ENCODE data around the gene DGCR6. TPM values are rescaled to one million over a fixed set of nuclear protein-coding genes. Genes with fewer than 3 reads are reported as not detected.
"Not testable (repeated sequence)": the region's sequence is repeated elsewhere in the genome, so short reads cannot be mapped to it uniquely, and the experiment has no call there.

DGCR6 gene
- total RNA-seq, 4 donors from 2014 or later = 0.84 to 12.8 (median 3.7) TPM

DNA sequence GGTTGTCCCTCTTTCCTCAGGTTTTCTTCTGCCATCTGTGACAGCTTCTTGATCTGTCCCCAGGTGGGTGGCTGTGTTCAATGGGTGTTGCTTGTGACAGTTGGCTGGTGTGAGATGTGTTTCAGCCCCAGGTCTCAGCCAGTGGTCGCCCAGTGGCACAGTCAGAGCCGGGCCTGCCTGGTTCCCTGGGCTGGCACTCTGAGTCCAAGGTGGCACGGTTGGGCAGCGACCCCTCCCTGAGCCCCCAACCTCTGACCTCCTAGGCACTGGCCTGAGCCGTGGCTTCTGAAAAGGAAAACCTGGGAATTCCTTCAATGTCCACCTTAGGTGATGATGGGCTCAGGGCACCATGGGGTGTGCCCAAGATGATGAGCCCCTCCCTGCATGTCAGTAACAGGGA is 44.0 kb downstream of the DGCR6 start:
- ATAC-seq (ENCODE audit: low FRiP score) = no peak
- TF ChIP-seq, protein P1, sequence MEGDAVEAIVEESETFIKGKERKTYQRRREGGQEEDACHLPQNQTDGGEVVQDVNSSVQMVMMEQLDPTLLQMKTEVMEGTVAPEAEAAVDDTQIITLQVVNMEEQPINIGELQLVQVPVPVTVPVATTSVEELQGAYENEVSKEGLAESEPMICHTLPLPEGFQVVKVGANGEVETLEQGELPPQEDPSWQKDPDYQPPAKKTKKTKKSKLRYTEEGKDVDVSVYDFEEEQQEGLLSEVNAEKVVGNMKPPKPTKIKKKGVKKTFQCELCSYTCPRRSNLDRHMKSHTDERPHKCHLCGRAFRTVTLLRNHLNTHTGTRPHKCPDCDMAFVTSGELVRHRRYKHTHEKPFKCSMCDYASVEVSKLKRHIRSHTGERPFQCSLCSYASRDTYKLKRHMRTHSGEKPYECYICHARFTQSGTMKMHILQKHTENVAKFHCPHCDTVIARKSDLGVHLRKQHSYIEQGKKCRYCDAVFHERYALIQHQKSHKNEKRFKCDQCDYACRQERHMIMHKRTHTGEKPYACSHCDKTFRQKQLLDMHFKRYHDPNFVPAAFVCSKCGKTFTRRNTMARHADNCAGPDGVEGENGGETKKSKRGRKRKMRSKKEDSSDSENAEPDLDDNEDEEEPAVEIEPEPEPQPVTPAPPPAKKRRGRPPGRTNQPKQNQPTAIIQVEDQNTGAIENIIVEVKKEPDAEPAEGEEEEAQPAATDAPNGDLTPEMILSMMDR (IDR thresholded peaks at IDR 0.05) = no peak

GRCh38 chr22:18952022-18952421 is 45.9 kb downstream of the DGCR6 start:
- TF ChIP-seq, protein P1 (IDR thresholded peaks at IDR 0.05) = no peak
- ATAC-seq (ENCODE audit: low FRiP score) (no peak), DNase-seq (ENCODE audit: low spot score) (no peak)

More for the DNA sequence above, 44.0 kb downstream of the DGCR6 start:
- no peak for DNase-seq (ENCODE audit: low spot score)

- not testable (repeated sequence) for ATAC-seq (ENCODE audit: low FRiP score)
- peak; percentile 13 for DNase-seq (ENCODE audit: low spot score)
Observed at GRCh38 chr22:18953128-18953527, 47.0 kb downstream of the DGCR6 start.

- ATAC-seq (ENCODE audit: low FRiP score) = peak; percentile 88
- DNase-seq (ENCODE audit: low spot score) = peak; percentile 68
Observed at GRCh38 chr22:18954303-18954989, 48.3 kb downstream of the DGCR6 start.

GRCh38 chr22:18954990-18955571 is 49.0 kb downstream of the DGCR6 start:
- no peak for ATAC-seq (ENCODE audit: low FRiP score)
- TF ChIP-seq, protein P1 (IDR thresholded peaks at IDR 0.05) = no peak

DNA sequence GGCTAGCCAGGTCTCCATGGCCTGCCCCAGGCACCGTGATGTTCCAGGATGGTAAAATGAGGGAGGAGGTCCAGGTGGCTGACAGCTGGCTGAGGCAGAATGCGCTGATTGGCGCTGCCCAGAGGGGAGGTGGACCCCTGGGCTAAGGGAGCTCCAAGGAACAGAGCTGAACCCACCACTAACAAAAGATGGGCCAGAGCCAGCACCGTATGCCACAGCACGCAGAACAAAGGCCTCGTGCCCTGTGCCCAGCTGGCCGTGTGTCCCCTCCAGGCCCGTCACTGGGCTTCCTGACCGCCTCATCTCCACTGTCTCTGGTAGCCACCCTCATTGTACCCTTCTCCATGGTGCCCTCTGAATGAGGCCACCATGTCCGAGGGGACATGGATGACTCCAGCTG is 49.6 kb downstream of the DGCR6 start:
- no peak for DNase-seq (ENCODE audit: low spot score)
- ATAC-seq (ENCODE audit: low FRiP score) = no peak
- TF ChIP-seq, protein P1 (IDR thresholded peaks at IDR 0.05) = no peak

More at GRCh38 chr22:18954990-18955571, 49.0 kb downstream of the DGCR6 start:
- DNase-seq (ENCODE audit: low spot score) = no peak

GRCh38 chr22:18956121-18956895 is 50.2 kb downstream of the DGCR6 start:
- not testable (repeated sequence) for ATAC-seq (ENCODE audit: low FRiP score); DNase-seq (ENCODE audit: low spot score)

- DNase-seq (ENCODE audit: low spot score); ATAC-seq (ENCODE audit: low FRiP score): not testable (repeated sequence)
Observed at GRCh38 chr22:18956956-18957355, 50.8 kb downstream of the DGCR6 start.

GRCh38 chr22:18957621-18958320 is 51.7 kb downstream of the DGCR6 start:
- not testable (repeated sequence) for DNase-seq (ENCODE audit: low spot score); ATAC-seq (ENCODE audit: low FRiP score)

GRCh38 chr22:18958321-18958705 is 52.2 kb downstream of the DGCR6 start:
- not testable (repeated sequence) for ATAC-seq (ENCODE audit: low FRiP score); DNase-seq (ENCODE audit: low spot score)

DNA sequence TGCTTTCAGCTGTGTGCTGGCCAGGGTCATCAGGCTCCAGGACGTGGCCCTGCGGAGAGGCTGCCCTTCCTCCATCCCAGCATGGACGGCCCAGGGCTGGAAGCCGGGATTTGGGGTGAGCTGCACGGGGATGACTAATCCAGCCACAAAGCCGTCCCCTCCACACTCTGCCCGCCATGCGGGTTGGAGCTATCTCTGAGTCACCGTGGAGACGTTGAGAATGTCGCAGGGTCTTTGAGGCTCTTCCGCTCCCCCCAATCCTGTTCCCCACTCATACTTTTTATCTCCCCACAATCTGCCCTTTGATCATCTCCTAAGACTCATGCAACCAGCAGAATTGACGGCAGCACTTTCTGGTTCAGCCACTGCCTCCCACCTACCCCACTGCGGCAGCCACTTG is 52.6 kb downstream of the DGCR6 start:
- not testable (repeated sequence) for ATAC-seq (ENCODE audit: low FRiP score); DNase-seq (ENCODE audit: low spot score)

- ATAC-seq (ENCODE audit: low FRiP score); DNase-seq (ENCODE audit: low spot score): not testable (repeated sequence)
Observed at GRCh38 chr22:18959266-18959665, 53.1 kb downstream of the DGCR6 start.

- not testable (repeated sequence) for DNase-seq (ENCODE audit: low spot score); ATAC-seq (ENCODE audit: low FRiP score)
Observed at GRCh38 chr22:18959741-18960140, 53.6 kb downstream of the DGCR6 start.
